Adrenal gland (tissue), 5 donors: ENCODE data around the gene FBLL1.

Experiments
- CTCF ChIP-seq, 6 experiments: fragments of 450-650 bp in 4 of 6; fragments of 200-600 bp in 2 of 6; sonication (generic) in 1 of 6; IDR thresholded peaks; 1 replicate in 5 of 6; 2 replicates in 1 of 6; pipeline versions ENCODE4 v1.5.1 to v1.8.0; 2016 to 2021; ENCODE audit warnings: antibody characterized with exemption in 6 of 6, mild to moderate bottlenecking in 2 of 6, moderate library complexity in 1 of 6
- POLR2A ChIP-seq, 2 donors: fragments of 450-650 bp; IDR thresholded peaks; one replicate each; pipeline ENCODE4 v1.6.1; 2017; ENCODE audit warnings: antibody characterized with exemption in 2 of 2, mild to moderate bottlenecking in 2 of 2, moderate library complexity in 1 of 2
- donor health status: DM: no; HTN: no; CAD: no.

DNA sequence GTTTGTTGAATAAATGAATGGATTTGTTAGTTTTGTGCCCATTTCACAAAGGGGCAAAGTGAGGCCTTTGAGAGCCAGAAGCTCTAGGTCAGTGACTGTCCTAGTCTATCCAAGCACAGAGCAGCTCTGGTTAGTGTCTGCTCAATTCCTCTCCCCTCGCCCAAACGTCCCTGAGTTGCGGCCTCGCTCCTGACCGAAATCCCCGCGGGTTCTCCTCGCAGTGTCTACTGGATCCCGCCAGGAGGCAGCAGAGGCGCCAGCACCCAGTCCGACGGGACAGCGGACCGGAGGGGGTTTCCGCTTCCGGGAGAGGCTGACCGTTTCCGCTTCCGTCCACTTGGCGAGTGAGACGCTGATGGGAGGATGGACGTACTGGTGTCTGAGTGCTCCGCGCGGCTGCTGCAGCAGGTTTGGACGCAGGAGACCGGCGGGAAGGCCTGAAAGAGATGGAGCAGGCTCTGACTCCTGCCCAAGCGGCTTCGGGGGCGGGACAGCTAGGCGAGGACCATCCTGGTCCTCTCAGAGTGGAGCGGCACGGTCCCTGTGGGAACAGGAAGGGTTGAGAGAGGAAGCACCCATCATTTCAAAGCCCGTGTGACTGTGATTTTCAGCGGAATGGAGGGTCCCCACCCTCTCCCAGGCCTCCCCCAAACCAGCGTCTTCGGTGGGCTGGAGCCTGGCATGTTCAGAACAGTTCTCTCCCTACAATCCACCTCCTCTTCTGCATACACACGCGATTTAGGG is 42.8 kb upstream of the FBLL1 start, which contains the start of gene RARS1:
- TF ChIP-seq CTCF (IDR thresholded peaks at IDR 0.05) (peak; percentile 93 to 98 (median 96)), POLR2A (IDR thresholded peaks at IDR 0.05) (peak; percentile 70 to 75)
